ENCODE results near the gene ULBP2. TPM values are rescaled to one million over a fixed set of nuclear protein-coding genes. Genes with fewer than 3 reads are reported as not detected.

The ULBP2 gene
- total RNA-seq, 2 donors from 2014 or later, result 0.26 TPM; not detected in 1

GRCh38 chr6:149975400-149975799 is 33.6 kb downstream of the ULBP2 start:
- Histone ChIP-seq H3K36me3 (replicated peaks in 1 of 2; ENCODE audit: insufficient read depth in 1 of 2, low read depth in 2 of 2) (no peaks in the 10 kb centered on the region), H3K9me3 (no peaks in the 10 kb centered on the region), H3K4me1 (no peaks in the 10 kb centered on the region), H3K27me3 (no peaks in the 10 kb centered on the region), H3K27ac (no peak overlapping the region), H3K4me3 (no peak overlapping the region)
- ATAC-seq (no peak), DNase-seq (no peak)
- no peak for TF ChIP-seq CTCF (IDR thresholded peaks at IDR 0.05)
- TF ChIP-seq POLR2A (IDR thresholded peaks at IDR 0.05), result no peak
- intact Hi-C loops (cut with DNase I), result no loop called here

DNA sequence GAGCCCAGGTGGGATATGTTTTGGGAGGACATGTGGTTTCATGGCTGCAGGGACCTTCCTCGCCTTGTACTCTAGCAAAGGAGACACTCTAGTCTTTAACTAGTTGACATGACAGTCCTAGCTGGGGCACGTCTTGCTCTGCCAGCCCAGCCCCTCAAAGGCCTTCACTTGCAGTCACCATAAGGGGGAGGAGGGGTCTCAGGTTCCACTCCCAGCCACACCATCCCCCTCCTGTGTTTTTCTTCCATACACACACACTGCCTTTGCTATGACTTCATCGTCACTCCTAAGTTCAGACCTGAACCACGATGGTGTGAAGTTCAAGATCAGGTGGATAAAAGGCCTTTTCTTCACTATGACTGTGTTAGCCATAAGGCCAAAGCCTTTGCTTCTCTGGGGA is 35.4 kb downstream of the ULBP2 start:
- H3K4me3 ChIP-seq, result no peak overlapping the region
- intact Hi-C loops (cut with DNase I), result no loop called here
- no peaks in the 10 kb centered on the region for H3K4me1 ChIP-seq
- no peaks in the 10 kb centered on the region for H3K27me3 ChIP-seq
- no peaks in the 10 kb centered on the region for H3K36me3 ChIP-seq (replicated peaks in 1 of 2; ENCODE audit: insufficient read depth in 1 of 2, low read depth in 2 of 2)
- ATAC-seq (no peak), DNase-seq (no peak)
- H3K9me3 ChIP-seq, result no peaks in the 10 kb centered on the region
- H3K27ac ChIP-seq, result no peak overlapping the region
- TF ChIP-seq CTCF (IDR thresholded peaks at IDR 0.05) (no peak), POLR2A (IDR thresholded peaks at IDR 0.05) (no peak)
- WGBS, 2 donors, result 79 to 84% methylated on average over 4 of the region's 4 CpGs

DNA sequence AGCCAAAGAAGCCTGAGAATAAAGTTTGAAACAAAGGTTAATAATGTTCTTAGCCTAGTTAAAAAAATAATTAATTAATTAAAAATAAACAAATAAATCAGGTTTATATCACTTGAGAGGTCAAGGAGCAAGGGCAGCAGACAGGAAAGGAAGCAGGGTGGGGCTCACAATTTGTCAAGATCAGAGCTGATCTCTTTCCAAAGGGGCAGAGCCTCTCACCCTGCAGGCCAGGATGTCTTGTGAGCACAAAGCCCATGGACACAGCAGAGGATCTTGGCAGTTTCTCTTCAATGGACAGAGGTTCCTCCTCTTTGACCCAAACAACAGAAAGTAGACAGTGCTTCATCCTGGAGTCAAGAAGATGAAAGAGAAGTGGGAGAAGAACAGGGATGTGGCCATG is 36.8 kb downstream of the ULBP2 start:
- H3K27me3 ChIP-seq, result no peaks in the 10 kb centered on the region
- intact Hi-C loops (cut with DNase I), result no loop called here
- H3K4me1 ChIP-seq, result no peaks in the 10 kb centered on the region
- DNase-seq, result no peak
- H3K36me3 ChIP-seq (replicated peaks in 1 of 2; ENCODE audit: insufficient read depth in 1 of 2, low read depth in 2 of 2), result no peaks in the 10 kb centered on the region
- H3K9me3 ChIP-seq, result no peaks in the 10 kb centered on the region
- H3K27ac ChIP-seq, result no peak overlapping the region
- TF ChIP-seq CTCF (IDR thresholded peaks at IDR 0.05) (no peak), POLR2A (IDR thresholded peaks at IDR 0.05) (no peak)
- ATAC-seq, result no peak
- H3K4me3 ChIP-seq, result no peak overlapping the region

DNA sequence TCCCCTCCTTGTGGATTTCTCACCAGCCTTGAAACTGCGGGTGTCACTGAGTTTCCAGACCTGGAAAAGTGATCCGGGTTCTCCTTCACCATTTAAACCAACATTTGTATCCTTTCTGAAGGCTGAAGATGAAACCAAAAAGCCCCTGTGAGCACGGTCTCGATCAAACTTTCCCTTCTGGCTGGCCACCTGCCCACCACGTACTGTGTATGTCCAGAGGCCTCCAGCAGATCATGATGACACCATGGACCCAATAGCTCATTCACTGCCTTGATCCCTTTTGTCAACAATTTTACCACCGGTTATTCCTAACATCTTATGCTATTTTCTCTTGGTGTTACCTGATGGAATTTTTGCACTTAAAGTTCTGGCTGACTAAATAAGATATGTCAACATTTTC is 37.5 kb downstream of the ULBP2 start:
- TF ChIP-seq CTCF (IDR thresholded peaks at IDR 0.05) (no peak), POLR2A (IDR thresholded peaks at IDR 0.05) (no peak)
- intact Hi-C loops (cut with DNase I), result no loop called here
- Histone ChIP-seq H3K4me3 (no peak overlapping the region), H3K27me3 (no peaks in the 10 kb centered on the region), H3K9me3 (no peaks in the 10 kb centered on the region), H3K4me1 (no peaks in the 10 kb centered on the region), H3K27ac (no peak overlapping the region), H3K36me3 (replicated peaks in 1 of 2; ENCODE audit: insufficient read depth in 1 of 2, low read depth in 2 of 2) (no peaks in the 10 kb centered on the region)
- ATAC-seq (no peak), DNase-seq (no peak)
- 77 to 79% methylated on average over 6 of the region's 6 CpGs for WGBS, 2 donors

DNA sequence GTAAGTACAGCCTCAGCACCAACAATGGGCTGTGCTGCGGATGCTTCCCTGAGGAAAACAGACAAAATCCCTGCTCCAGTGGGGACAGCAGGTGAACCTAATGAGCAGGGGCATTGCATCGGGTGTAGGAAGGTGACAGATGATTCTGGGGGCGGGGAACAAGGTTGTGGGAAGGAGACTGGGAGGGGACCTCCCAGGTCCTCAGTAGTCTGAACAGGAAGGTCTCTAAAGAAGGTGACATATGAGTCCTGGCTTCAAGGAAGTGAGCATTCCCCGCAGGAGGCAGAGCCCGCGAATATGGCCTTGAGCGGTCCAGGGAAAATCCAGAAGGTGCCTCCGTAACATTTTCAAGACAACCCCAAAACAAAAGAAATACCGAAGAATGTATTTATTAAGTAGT is 41.3 kb downstream of the ULBP2 start:
- Histone ChIP-seq H3K27ac (no peak overlapping the region), H3K9me3 (no peaks in the 10 kb centered on the region), H3K4me1 (no peaks in the 10 kb centered on the region), H3K4me3 (no peak overlapping the region), H3K27me3 (peaks cover 0 to 14% of the 10 kb centered on the region in 2 donors), H3K36me3 (replicated peaks in 1 of 2; ENCODE audit: insufficient read depth in 1 of 2, low read depth in 2 of 2) (no peaks in the 10 kb centered on the region)
- TF ChIP-seq CTCF (IDR thresholded peaks at IDR 0.05) (no peak), POLR2A (IDR thresholded peaks at IDR 0.05) (no peak)
- DNase-seq (no peak), ATAC-seq (no peak)
- 28 to 30% methylated on average over 9 of the region's 9 CpGs for WGBS, 2 donors
- intact Hi-C loops (cut with DNase I), result no loop called here
